Ovary (tissue), 9 donors: ENCODE measurements around the gene CNR1. TPM values are rescaled to one million over a fixed set of nuclear protein-coding genes. Genes with fewer than 3 reads are reported as not detected.

Source experiments
- DNase-seq, 5 donors: peaks; one replicate each; pipeline ENCODE4 v3.0.0-alpha.2; 2019 to 2020
- H3K27ac ChIP-seq, 2 donors: fragments of 200-600 bp; one replicate each; pipeline versions ENCODE4 v1.5.1 to v1.8.0; 2019 to 2022
- H3K27me3 ChIP-seq: fragments of 200-600 bp; one replicate; pipeline ENCODE4 v1.8.0; 2022
- H3K36me3 ChIP-seq: fragments of 200-600 bp; sonication (generic); one replicate; pipeline ENCODE4 v1.5.1; 2019
- H3K4me1 ChIP-seq: one replicate; pipeline ENCODE4 v1.8.1; 2013; ENCODE audit warnings: mild to moderate bottlenecking, moderate library complexity; ENCODE audit not compliant: insufficient read depth
- H3K4me3 ChIP-seq: fragments of 200-600 bp; sonication (generic); one replicate; pipeline ENCODE4 v1.5.1; 2017
- H3K9me3 ChIP-seq, 2 donors: fragments of 200-600 bp in 1 of 2; sonication (generic) in 1 of 2; one replicate each; pipeline versions ENCODE4 v1.5.1 to v1.8.1; 2013 to 2019; ENCODE audit warnings: mild to moderate bottlenecking in 1 of 2, moderate library complexity in 1 of 2
- EP300 ChIP-seq: sonication (generic); formaldehyde crosslinking; IDR thresholded peaks from one replicate; pipeline ENCODE4 v1.6.1; 2017; ENCODE audit warnings: antibody characterized with exemption
- POLR2A ChIP-seq: fragments of 450-650 bp; IDR thresholded peaks from one replicate; pipeline ENCODE4 v1.6.1; 2017; ENCODE audit warnings: antibody characterized with exemption, mild to moderate bottlenecking, moderate library complexity
- WGBS, 3 donors: extraction: QIAGEN DNeasy Blood & Tissue Kit in 1 of 3; methylation state at CpG; one replicate each; pipeline versions ENCODE4 v1.1.5 to v1.1.7; 2013 to 2017; 5-methylcytosine and 5-hydroxymethylcytosine counted together
- intact Hi-C, 4 donors: fragments of 100-400 bp; cut with DNase I; formaldehyde crosslinking; loops; one replicate each; pipeline versions ENCODE4 v1.11.0 to v1.15.1; 2022 to 2023
- polyA plus RNA-seq, 2 donors: library from polyadenylated mRNA; stranded (reverse); fragments of 200-250 nt in 1 of 2; fragments of 350-450 nt in 1 of 2; fragmentation: Illumina TruSeq in 1 of 2; extraction: RNeasy Lipid Tissue Mini Kit (QIAGEN cat#74804) in 1 of 2; gene quantifications; one replicate each; pipeline ENCODE4 v1.2.3, GENCODE V29; 2013 to 2014
- total RNA-seq, 7 donors: library from RNA; depleted of rRNA in 2 of 7; stranded (reverse); fragments of >200 nt in 2 of 7; fragmentation: NEBNext Ultra II Directional in 3 of 7; extraction: Animal tissue kit (Norgen Biotek cat#: 25700) in 3 of 7; gene quantifications; one replicate each; pipeline versions ENCODE4 v1.1.0 to v1.2.4, GENCODE V29; 2016 to 2023
- TF ChIP-seq, protein P1 (sequence below), 3 donors: fragments of 450-650 bp in 2 of 3; fragments of 200-600 bp in 1 of 3; IDR thresholded peaks; one replicate each; pipeline versions ENCODE4 v1.5.1 to v1.8.0; 2016 to 2022; ENCODE audit warnings: antibody characterized with exemption in 3 of 3, mild to moderate bottlenecking in 1 of 3
- donor health status: DM: no; HTN: no; CAD: no; lungs with moderate emphysema.
- donor health status: DM: no; HTN: no; CAD: no.
- donor health status: Bipolar disorder and iron deficiency.
- donor health status: DM: yes; HTN: yes; CAD: no.
- donor health status: DM: no; HTN: no; CAD: no.
- donor health status: DM: yes; HTN: yes; CAD: no.

Gene CNR1
- total and polyA plus RNA-seq, 9 donors: 0.43 to 4.2 (median 1.8) TPM

DNA sequence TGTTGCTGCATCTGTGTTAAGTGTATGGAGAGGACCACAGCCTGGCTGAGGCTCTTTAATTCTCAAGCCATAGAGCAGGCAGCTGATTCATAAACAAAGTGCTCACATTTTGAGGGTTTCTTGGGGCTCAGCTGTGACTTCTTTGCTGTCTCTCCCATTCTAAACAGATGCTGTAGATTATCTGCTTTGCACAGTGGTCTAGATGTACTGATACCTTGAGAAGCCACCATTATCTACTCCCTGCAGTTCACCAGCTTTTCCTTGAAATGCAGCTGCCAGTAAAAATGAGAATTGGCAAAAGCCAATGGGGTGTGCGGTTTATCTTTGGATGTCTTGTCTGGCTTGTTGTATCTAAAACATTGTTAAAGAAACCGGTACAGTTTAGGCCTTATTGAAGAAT, 5.2 kb upstream of the CNR1 start:
- Histone ChIP-seq H3K4me1 (peaks cover 4% of the 10 kb centered on the region), H3K36me3 (no peaks in the 10 kb centered on the region), H3K27me3 (no peaks in the 10 kb centered on the region), H3K9me3 (no peaks in the 10 kb centered on the region), H3K4me3 (no peak overlapping the region), H3K27ac (no peak overlapping the region)
- intact Hi-C loops: no loop called here
- WGBS, 3 donors: 79 to 87% (median 85%) methylated on average over 2 of the region's 2 CpGs
- TF ChIP-seq, protein P1, sequence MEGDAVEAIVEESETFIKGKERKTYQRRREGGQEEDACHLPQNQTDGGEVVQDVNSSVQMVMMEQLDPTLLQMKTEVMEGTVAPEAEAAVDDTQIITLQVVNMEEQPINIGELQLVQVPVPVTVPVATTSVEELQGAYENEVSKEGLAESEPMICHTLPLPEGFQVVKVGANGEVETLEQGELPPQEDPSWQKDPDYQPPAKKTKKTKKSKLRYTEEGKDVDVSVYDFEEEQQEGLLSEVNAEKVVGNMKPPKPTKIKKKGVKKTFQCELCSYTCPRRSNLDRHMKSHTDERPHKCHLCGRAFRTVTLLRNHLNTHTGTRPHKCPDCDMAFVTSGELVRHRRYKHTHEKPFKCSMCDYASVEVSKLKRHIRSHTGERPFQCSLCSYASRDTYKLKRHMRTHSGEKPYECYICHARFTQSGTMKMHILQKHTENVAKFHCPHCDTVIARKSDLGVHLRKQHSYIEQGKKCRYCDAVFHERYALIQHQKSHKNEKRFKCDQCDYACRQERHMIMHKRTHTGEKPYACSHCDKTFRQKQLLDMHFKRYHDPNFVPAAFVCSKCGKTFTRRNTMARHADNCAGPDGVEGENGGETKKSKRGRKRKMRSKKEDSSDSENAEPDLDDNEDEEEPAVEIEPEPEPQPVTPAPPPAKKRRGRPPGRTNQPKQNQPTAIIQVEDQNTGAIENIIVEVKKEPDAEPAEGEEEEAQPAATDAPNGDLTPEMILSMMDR (IDR thresholded peaks at IDR 0.05): no peak
- no peak for DNase-seq

DNA sequence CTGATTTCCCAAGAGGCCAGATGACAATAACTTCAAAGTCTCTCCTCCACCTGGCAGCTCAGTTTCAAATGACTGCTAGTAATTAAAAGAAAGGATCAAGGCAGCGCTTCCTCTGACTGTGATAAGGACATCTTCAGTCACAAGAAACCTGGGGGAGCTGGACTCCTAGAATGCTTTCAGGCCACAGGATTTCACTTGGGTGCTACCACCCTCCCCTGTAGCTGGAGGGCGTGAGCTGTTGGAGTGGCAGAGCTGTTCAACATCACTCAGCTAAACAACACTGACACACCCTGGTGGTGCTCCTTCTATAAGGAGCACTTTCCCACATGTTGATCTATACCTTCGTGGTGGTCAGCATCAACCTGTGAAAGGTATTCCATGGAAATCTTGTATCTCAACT, 2.2 kb upstream of the CNR1 start:
- H3K4me1 ChIP-seq: peaks cover 12% of the 10 kb centered on the region
- H3K27me3 ChIP-seq: peaks cover 5% of the 10 kb centered on the region
- no peak overlapping the region for H3K4me3 ChIP-seq
- no peak for DNase-seq
- H3K27ac ChIP-seq: no peak overlapping the region
- no peaks in the 10 kb centered on the region for H3K9me3 ChIP-seq
- TF ChIP-seq POLR2A (no peak), EP300 (no peak)
- TF ChIP-seq, protein P1 (IDR thresholded peaks at IDR 0.05): no peak
- intact Hi-C loops: loop anchor here in 1 of 4 donors (10.0 kb wide), 1 partner anchor 196 kb away; no protein-coding TSS in a partner anchor
- no peaks in the 10 kb centered on the region for H3K36me3 ChIP-seq
- 85 to 94% (median 89%) methylated on average over 3 of the region's 3 CpGs for WGBS, 3 donors

DNA sequence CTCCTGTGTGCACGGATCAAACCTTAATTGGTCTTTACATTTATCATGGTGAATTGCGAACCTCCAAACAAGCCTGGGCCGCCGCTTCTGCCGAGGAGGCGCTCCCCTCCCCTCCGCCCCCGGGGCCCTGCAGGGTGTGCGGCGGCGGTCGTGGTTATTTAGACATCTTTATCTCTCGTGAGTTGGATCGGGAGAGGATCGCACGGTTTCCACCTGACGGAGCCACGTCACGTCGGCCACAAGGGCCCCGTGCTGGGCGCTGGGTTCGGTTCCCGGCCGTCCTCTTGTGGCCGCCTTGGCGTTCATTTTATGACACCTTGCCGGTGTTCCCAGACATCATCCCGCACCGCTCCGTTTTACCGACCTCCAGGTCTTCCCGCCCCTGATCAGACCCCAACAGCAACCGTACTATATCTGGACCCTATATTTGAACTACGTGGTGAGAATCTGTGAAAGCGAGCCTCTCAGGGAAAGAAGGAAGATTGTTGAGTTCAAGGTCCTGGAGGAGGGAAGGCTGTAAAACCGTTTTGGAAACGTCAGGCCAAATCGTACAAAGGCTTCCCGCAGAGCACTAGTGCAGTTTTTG, 1.3 kb upstream of the CNR1 start:
- Histone ChIP-seq H3K36me3 (no peaks in the 10 kb centered on the region), H3K9me3 (no peaks in the 10 kb centered on the region), H3K4me3 (peak overlapping the region; percentile 47), H3K27me3 (peaks cover 5% of the 10 kb centered on the region), H3K27ac (no peak overlapping the region), H3K4me1 (peaks cover 12% of the 10 kb centered on the region)
- TF ChIP-seq EP300: no peak
- TF ChIP-seq, protein P1 (IDR thresholded peaks at IDR 0.05): no peak
- no peak for TF ChIP-seq POLR2A
- DNase-seq: no peak
- 6 to 13% (median 12%) methylated on average over 40 of the region's 40 CpGs for WGBS, 3 donors
- intact Hi-C loops: loop anchor here in 1 of 4 donors (10.0 kb wide), 1 partner anchor 197 kb away; no protein-coding TSS in a partner anchor

DNA sequence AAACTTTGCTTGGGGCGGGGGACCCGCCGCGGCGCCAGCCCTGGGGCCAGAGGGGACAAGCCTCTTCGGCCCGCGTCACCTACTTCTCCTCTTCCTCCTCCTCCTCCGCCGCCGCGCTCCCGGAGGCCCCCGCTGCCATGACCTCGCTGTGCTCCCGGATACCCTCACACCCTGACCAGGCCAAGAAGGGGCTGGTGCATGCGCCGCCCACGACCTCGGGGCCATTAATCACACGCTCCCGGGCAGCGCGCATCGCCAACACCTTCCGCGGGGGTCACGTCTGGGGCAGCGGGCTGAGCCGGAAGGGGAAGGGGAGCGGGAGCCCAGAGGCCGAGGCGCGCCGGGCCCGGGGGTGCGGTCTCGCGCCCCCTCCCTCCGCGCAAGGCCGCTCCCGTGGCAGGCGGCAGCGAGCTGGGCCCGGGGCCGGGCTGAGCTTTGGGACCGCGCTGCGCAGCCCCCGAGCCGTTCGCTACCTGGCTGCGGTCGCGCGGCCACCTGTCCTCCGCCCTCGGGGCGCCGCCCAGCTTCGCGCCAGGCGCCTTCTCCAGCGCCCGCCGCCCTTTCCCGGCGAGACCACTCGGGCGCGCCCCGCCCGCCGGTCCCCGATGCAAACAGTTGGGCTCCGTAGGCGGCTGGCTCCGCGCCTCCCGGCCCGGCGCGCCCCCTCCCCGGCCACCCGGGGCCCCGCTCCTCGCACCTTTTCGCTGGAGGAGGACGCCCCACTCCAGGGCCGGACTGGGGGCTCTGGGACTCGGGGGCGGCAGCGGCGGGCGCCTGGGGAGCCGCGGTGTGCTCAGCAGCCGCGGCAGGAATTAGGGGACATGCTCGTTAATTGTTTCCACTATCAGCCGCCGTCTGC, 575 bp upstream of the CNR1 start:
- DNase-seq: peak in 2 of 5 donors; percentile 21 to 30
- H3K4me3 ChIP-seq: peak overlapping the region; percentile 47
- TF ChIP-seq, protein P1 (IDR thresholded peaks at IDR 0.05): no peak
- TF ChIP-seq EP300: no peak
- TF ChIP-seq POLR2A: no peak
- peaks cover 5% of the 10 kb centered on the region for H3K27me3 ChIP-seq
- H3K9me3 ChIP-seq: no peaks in the 10 kb centered on the region
- no peak overlapping the region for H3K27ac ChIP-seq
- H3K36me3 ChIP-seq: no peaks in the 10 kb centered on the region
- peaks cover 12% of the 10 kb centered on the region for H3K4me1 ChIP-seq
- 1% methylated on average over 59 to 101 of the region's 103 CpGs for WGBS, 3 donors
- intact Hi-C loops: loop anchor here in 1 of 4 donors (10.0 kb wide), 1 partner anchor 198 kb away; no protein-coding TSS in a partner anchor
